NCI-H345 (cell line): ENCODE measurements around the gene PPHLN1.
A peak's percentile ranks its signal among the peaks of the same experiment; 100 is the strongest.
"Not testable (repeated sequence)": the region's sequence is repeated elsewhere in the genome, so short reads cannot be mapped to it uniquely, and the experiment has no call there.

Experiments
- DNase-seq: peaks from one replicate; lab custom pipeline; 2025; lab: John Stamatoyannopoulos, UW

PPHLN1 gene

GRCh38 chr12:42370013-42370412 is 44.0 kb downstream of the PPHLN1 start:
- no peak for DNase-seq

GRCh38 chr12:42372154-42372791 is 46.3 kb downstream of the PPHLN1 start:
- peak; percentile 6 for DNase-seq

DNA sequence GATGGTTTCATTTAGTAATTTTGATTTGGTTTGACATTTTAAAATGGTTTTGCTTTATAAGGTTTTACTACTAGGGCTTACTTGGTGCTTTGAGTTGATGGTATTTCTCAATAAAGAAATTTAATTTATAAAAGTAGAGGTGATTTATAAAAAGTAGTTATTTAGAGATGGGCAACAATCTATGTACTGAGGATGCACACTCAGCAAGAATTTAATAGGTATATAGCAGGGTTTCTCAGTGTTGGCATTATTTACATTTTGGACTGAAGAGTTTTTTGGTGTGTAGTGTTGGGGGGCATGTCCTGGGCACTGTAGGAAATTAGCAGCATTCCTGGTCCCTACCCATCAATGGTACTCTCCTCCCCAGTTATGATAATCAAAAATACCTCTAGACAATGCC is 47.7 kb downstream of the PPHLN1 start:
- DNase-seq, result no peak

DNA sequence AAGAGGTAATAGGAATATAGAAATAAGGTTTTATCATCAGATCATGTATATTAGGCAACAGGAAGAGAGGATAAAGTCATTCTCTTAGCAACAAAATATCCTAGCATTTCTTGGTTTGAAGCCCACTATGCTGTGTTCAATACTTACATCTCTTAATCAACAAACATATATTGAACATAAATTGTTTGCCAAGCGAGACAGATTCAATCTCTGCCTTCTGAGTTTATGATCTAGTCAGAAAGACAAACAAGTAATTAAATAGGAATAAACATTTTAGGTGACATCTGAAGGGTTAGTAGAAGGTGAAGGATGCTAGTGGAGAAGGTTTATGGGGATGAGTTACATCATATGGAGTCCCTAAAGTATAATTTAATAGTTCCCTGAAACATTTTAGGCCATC is 54.8 kb downstream of the PPHLN1 start:
- no peak for DNase-seq

DNA sequence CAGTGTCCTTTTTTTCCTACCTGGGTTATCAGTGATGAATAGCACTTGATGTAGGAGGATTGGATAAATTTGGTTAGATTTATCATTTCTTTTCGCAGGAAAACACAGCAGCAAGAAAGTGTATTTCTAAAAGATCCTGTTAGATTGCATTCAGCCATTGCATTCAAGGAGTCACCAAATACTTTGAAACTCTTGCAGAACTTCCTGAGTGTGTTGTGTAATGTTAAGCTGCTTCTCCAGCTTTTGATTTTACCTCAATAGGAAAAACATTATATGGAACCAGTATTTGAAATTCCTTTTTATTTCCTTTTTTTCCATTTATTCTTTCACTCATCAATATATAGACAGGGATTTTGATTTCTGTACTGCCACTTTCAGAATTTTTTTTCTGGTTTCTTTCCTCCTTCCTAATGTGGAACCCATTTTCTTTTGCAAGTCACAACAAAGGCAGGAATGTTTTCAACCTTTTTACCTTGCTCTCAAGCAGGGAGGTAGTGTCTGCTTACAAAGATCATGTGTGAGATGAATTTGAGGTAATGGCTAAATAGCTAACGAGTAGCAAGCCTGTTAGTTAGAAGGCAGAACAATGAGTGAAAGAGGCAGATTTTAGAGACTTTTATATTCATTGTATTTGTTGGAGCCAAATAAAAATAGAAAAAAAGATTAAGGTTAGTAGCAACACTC is 56.2 kb downstream of the PPHLN1 start:
- no peak for DNase-seq

DNA sequence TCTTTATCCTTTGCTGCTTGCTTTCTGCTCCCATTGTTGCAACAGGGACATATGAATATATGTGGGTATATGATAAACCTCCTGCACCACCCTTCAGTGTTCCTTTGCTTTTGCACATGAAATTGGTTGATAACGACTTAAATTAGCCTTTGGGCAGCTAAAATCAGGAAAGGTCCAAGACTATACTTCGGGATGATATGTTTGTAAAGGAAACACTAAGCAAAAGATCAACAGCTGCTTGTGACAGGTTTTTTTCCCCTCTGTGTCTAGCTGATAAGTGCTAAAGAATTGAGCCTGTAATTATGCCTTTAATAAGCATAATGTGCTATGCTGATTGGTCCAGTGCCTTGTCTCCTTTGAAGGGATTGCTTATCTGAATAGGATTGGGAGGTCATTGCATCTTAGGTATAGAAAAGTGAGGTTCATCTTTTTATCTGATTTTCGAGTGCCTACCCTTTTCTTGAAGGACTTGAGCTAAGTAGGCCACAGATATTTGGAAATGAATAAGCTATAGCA is 59.4 kb downstream of the PPHLN1 start:
- DNase-seq, result no peak

- DNase-seq, result no peak
Observed at GRCh38 chr12:42386308-42386707, 60.3 kb downstream of the PPHLN1 start.

GRCh38 chr12:42388086-42388485 is 62.1 kb downstream of the PPHLN1 start:
- not testable (repeated sequence) for DNase-seq

GRCh38 chr12:42394429-42394828 is 68.5 kb downstream of the PPHLN1 start:
- no peak for DNase-seq

DNA sequence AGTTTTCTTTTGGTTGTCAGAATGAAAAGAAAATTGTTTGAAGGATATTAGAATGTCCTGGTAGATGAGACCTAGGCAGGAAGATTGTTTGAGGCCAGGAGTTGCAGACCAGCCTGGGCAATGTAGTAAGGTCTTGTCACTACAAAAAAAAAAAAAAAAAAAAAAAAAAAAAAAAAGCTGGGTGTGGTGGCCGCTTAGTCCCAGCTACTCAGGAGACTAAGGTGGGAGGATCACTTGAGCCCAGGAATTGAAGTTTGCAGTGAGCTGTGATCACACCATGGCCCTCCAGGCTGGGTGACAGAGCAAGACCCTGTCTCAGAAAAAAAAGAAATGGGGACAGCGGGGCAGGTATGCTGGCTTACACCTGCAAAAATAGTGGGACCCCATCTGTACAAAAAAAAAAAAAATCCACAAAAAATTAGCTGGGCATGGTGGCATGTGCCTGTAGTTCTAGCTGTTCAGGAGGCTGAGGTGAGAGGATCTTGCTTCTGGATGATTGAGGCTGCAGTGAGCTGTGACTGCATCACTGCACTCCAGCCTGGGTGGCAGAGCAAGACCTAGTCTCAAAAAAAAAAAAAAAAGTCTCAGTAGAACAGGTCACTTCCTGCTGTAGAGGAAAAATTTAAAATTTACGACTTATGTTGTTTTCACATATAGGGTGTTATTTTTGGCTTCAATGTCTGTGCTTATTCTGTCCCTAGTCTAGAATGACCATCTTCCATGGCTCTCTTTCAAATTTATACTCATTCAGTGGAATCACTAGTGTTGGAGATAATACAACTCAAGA is 70.7 kb downstream of the PPHLN1 start:
- DNase-seq, result no peak

DNA sequence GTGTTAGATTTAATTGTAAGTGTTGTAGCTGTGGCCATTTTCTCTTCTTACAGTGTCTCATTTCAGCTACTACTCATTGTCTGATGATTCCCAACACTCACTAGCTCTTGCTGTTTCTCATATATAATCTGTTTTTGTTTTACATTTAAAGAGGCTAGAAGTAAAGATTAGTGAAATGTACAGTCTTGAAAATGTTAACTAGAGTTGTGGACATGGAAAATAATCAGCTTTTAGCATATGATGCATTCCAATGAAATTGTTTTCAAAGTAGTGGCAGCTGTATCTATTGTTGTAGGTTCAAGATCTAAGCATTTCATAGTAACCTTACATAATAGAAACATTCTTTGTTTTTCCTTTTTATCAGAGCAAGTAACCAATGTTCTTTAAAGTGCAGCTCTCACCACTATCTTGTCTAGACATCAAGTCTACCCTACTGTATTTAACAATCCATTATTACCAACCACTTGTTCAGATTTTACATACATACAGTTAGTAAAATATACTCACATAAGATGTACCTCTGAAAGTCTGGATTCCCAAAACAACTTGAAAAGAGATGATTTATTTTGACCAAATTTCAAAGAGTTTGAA is 76.9 kb downstream of the PPHLN1 start:
- DNase-seq, result no peak

DNA sequence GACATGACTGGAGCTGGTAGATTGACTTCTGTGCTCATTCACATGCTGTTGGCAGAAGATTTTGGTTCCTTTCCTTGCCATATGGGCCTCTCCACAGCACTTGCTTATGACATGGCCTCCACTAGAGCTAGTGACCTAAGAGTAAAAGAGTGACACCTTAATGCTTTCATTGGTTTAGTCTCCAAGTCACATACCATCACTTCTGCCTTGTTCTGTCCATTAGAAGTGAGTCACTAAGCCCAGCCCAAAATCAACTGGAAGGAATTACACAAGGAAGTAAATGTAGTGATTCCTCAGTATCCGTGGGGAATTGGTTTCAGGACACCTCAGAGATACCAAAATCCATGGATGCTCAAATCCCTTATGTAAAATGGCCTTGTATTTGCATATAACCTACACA is 81.3 kb downstream of the PPHLN1 start:
- DNase-seq, result no peak

- DNase-seq, result no peak
Observed at GRCh38 chr12:42409471-42409870, 83.5 kb downstream of the PPHLN1 start.

GRCh38 chr12:42410340-42410739 is 84.4 kb downstream of the PPHLN1 start:
- no peak for DNase-seq

- no peak for DNase-seq
Observed at GRCh38 chr12:42420395-42420794, 94.4 kb downstream of the PPHLN1 start.

GRCh38 chr12:42421844-42422779 is 96.1 kb downstream of the PPHLN1 start:
- no peak for DNase-seq

DNA sequence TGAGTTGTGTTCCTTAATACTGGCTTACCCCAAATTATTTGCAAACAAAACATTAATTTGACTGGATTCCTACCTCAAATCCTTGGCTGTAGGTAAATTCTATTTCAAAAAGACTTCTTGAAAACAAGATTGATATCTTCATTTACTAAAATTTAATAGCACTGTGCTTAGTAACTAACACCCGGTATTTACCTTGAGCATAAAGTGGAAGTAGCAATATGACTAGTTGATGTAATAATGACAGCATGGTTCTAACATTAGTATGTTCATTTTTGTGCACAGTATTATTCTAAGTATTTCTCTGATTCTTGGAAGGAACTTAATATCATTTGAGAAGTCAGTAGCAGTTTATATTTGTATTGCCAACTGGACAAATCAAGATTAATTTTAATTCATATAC is 96.8 kb downstream of the PPHLN1 start:
- no peak for DNase-seq

DNA sequence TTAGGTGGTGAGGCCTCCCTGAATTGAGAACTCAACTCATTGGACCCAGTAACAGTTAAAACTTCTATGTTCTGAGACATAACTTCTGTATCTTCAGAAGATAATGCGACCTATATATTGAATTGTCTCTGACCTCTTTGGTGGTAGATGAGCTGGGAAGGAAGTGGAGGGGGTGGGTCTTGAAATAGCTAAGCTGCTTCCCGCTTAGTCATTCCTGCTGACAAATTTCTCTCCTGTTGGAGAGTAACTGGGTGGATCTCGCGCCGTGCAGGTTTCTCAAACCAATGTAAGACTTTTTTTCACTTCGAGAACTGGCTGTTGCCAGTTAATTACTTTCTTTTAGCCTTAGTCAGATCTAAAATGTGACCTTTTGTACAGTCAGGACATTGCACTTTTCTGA is 100.8 kb downstream of the PPHLN1 start:
- DNase-seq, result no peak

DNA sequence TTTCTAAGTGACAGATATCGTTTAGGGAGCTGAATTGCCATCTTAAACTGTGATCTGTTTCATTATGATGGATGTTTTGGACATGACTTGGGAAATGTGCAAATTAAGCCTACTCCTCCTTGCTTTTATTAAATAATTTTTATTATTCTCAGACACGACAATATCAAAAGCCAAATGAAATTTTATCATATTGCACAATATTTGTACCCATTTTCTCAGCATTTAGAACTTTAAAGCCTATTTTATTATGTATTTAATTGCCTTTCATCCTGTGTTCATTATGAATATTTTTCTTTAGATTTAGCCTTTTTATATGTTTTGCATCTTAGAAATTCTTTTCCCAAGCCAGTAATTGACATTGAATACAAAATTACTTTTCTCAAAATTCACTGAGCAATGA is 102.9 kb downstream of the PPHLN1 start:
- no peak for DNase-seq

DNA sequence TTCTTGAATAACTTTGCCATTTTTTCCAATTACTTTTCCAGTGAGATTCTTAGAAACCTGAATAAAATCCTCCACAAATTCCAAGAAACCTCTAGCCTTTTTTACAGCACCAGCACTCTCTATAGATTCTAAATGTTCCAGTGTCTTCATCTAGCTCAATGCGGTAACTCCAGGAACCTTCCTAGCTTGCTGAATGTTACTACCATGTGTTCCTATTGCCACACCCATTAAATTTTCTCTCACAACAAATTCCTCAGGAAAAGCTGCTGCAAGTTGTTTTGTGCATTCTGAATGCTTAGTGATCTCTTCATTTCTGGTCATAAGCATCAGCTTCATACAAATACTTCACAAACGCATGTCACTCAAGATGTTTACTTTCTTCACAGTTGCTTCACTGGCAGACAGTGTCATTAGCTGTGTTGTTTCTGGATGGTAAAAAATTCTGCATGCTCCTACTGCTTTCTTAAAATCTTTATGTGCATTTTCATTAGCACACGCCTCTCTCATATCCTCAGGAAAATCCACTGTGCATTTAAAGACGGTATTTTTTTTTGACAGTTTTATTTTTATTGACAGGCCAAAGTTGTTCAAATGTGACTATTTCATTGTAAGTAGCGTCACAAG is 106.7 kb downstream of the PPHLN1 start:
- DNase-seq, result no peak

DNA sequence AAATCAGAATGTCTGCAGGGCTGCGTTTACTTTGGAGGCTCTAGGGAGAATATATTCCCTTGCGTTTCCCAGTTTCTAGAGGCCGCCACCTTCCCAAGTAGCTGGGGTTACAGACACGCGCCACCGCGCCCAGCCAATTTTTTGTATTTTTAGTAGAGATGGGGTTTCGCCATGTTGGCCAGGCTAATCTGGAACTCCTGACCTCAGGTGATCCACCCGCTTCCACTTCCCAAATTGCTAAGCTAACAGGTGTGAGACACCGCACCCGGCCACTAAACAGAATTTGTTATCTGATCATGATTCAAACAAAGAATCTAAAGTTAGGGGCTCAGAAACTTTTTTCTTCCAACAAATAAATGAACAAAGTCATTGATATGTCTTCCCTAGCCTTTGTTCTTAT is 114.6 kb downstream of the PPHLN1 start:
- DNase-seq, result no peak
